H9 (cell line): Measurements from ENCODE around the gene OR2Z1. TPM values are rescaled to one million over a fixed set of nuclear protein-coding genes. Genes with fewer than 3 reads are reported as not detected.

Source experiments
- DNase-seq: peaks from one replicate; pipeline ENCODE4 v3.0.0-alpha.2; 2017
- H2AFZ ChIP-seq: one replicate; pipeline ENCODE4 v1.6.1; 2013; ENCODE audit warnings: mild to moderate bottlenecking, low read length, control low read depth, moderate library complexity
- H2AK5ac ChIP-seq: 2 replicates; pipeline ENCODE4 v1.6.1; 2013; ENCODE audit warnings: low read length, control low read depth, mixed read lengths; ENCODE audit not compliant: insufficient read length
- H2BK120ac ChIP-seq: one replicate; pipeline ENCODE4 v1.6.1; 2013; ENCODE audit warnings: low read depth, mild to moderate bottlenecking, low read length, control low read depth, inconsistent platforms; ENCODE audit not compliant: poor library complexity, severe bottlenecking
- H2BK12ac ChIP-seq: 2 replicates; pipeline ENCODE4 v1.6.1; 2013; ENCODE audit warnings: low read length, control low read depth, mixed read lengths, low read depth; ENCODE audit not compliant: insufficient read length
- H2BK15ac ChIP-seq: 2 replicates; pipeline ENCODE4 v1.6.1; 2013; ENCODE audit warnings: low read depth, low read length, control low read depth
- H2BK20ac ChIP-seq: one replicate; pipeline ENCODE4 v1.6.1; 2013; ENCODE audit warnings: low read depth, mild to moderate bottlenecking, low read length, control low read depth, inconsistent platforms; ENCODE audit not compliant: poor library complexity, severe bottlenecking
- H2BK5ac ChIP-seq: 2 replicates; pipeline ENCODE4 v1.6.1; 2013; ENCODE audit warnings: low read length, control low read depth, mixed read lengths; ENCODE audit not compliant: insufficient read length
- H3K14ac ChIP-seq: 2 replicates; pipeline ENCODE4 v1.6.1; 2013; ENCODE audit warnings: low read length, control low read depth; ENCODE audit not compliant: insufficient read depth
- H3K18ac ChIP-seq: 2 replicates; pipeline ENCODE4 v1.6.1; 2013; ENCODE audit warnings: low read depth, mild to moderate bottlenecking, mixed read lengths, low read length, control low read depth; ENCODE audit not compliant: insufficient read length
- H3K23ac ChIP-seq: 2 replicates; pipeline ENCODE4 v1.6.1; 2013; ENCODE audit warnings: low read length, control low read depth, mixed read lengths, low read depth; ENCODE audit not compliant: insufficient read length
- H3K23me2 ChIP-seq: 2 replicates; pipeline ENCODE4 v1.6.1; 2013; ENCODE audit warnings: low read depth, mild to moderate bottlenecking, mixed read lengths, low read length, control low read depth; ENCODE audit not compliant: insufficient read length, poor library complexity, severe bottlenecking
- H3K27ac ChIP-seq: 2 replicates; pipeline ENCODE4 v1.5.1; 2013; ENCODE audit warnings: low read length, control low read depth, mixed read lengths, low read depth; ENCODE audit not compliant: insufficient read length
- H3K27me3 ChIP-seq: 2 replicates; pipeline ENCODE4 v1.6.1; 2013; ENCODE audit warnings: low read length, control low read depth, inconsistent platforms; ENCODE audit not compliant: insufficient read depth
- H3K4ac ChIP-seq: 2 replicates; pipeline ENCODE4 v1.6.1; 2013; ENCODE audit warnings: low read depth, mild to moderate bottlenecking, control low read depth, inconsistent platforms, low read length, moderate library complexity
- H3K4me1 ChIP-seq: 2 replicates; pipeline ENCODE4 v1.6.1; 2013; ENCODE audit warnings: low read length, control low read depth, inconsistent platforms; ENCODE audit not compliant: insufficient read depth
- H3K4me2 ChIP-seq: 2 replicates; pipeline ENCODE4 v1.6.1; 2013; ENCODE audit warnings: low read length, control low read depth, mixed read lengths; ENCODE audit not compliant: insufficient read length, insufficient read depth
- H3K56ac ChIP-seq: 2 replicates; pipeline ENCODE4 v1.6.1; 2013; ENCODE audit warnings: low read depth, mild to moderate bottlenecking, mixed read lengths, low read length, control low read depth; ENCODE audit not compliant: insufficient read length
- H3K79me1 ChIP-seq: 2 replicates; pipeline ENCODE4 v1.6.1; 2013; ENCODE audit warnings: low read depth, mild to moderate bottlenecking, moderate library complexity, low read length, control low read depth, inconsistent platforms; ENCODE audit not compliant: insufficient read depth, poor library complexity, severe bottlenecking
- H3K79me2 ChIP-seq: 2 replicates; pipeline ENCODE4 v1.6.1; 2013; ENCODE audit warnings: low read length, control low read depth, inconsistent platforms; ENCODE audit not compliant: insufficient read depth
- H3K9ac ChIP-seq: 2 replicates; pipeline ENCODE4 v1.6.1; 2013; ENCODE audit warnings: low read length, control low read depth, mixed read lengths; ENCODE audit not compliant: insufficient read length; ENCODE audit errors: extremely low read depth
- H3K9me3 ChIP-seq: one replicate; pipeline ENCODE4 v1.6.1; 2013; ENCODE audit warnings: low read depth, low read length, inconsistent platforms; ENCODE audit not compliant: control insufficient read depth
- H3T11ph ChIP-seq: one replicate; pipeline ENCODE4 v1.6.1; 2013; ENCODE audit warnings: mild to moderate bottlenecking, low read length, control low read depth, inconsistent platforms
- H4K20me1 ChIP-seq: one replicate; pipeline ENCODE4 v1.6.1; 2013; ENCODE audit not compliant: control insufficient read depth, insufficient read length, insufficient read depth
- H4K5ac ChIP-seq: 2 replicates; pipeline ENCODE4 v1.6.1; 2013; ENCODE audit warnings: low read depth, mild to moderate bottlenecking, mixed read lengths, low read length, control low read depth; ENCODE audit not compliant: insufficient read length
- H4K8ac ChIP-seq: replicated peaks from 2 replicates; pipeline ENCODE4 v1.6.1; 2013; ENCODE audit warnings: low read length, control low read depth, mixed read lengths, low read depth; ENCODE audit not compliant: insufficient read length
- H4K91ac ChIP-seq: 2 replicates; pipeline ENCODE4 v1.6.1; 2013; ENCODE audit warnings: low read depth, mild to moderate bottlenecking, moderate library complexity, mixed read lengths, low read length, control low read depth; ENCODE audit not compliant: insufficient read length
- H3K27ac Mint-ChIP-seq, 3 experiments: 2 replicates in 2 of 3; 3 replicates in 1 of 3; pipeline ENCODE4 v1.8.0; 2020 to 2021; ENCODE audit warnings: mixed read lengths in 3 of 3, mild to moderate bottlenecking in 1 of 3, moderate library complexity in 1 of 3
- H3K27me3 Mint-ChIP-seq: 2 replicates; pipeline ENCODE4 v1.8.0; 2021; ENCODE audit warnings: low read depth, mild to moderate bottlenecking, moderate library complexity, mixed read lengths
- H3K36me3 Mint-ChIP-seq, 3 experiments: 2 replicates in 2 of 3; 3 replicates in 1 of 3; pipeline ENCODE4 v1.8.0; 2020 to 2021; ENCODE audit warnings: low read depth in 3 of 3, mixed read lengths in 3 of 3; ENCODE audit not compliant: insufficient read depth in 1 of 3
- H3K4me1 Mint-ChIP-seq, 2 experiments: 2 replicates each; pipeline ENCODE4 v1.8.0; 2020; ENCODE audit warnings: mixed read lengths in 2 of 2
- H3K4me3 Mint-ChIP-seq, 2 experiments: 2 replicates in 1 of 2; 3 replicates in 1 of 2; pipeline ENCODE4 v1.8.0; 2020 to 2021; ENCODE audit warnings: mild to moderate bottlenecking in 2 of 2, mixed read lengths in 2 of 2, moderate library complexity in 1 of 2
- H3K9me3 Mint-ChIP-seq, 2 experiments: 2 replicates in 1 of 2; 3 replicates in 1 of 2; pipeline ENCODE4 v1.8.0; 2020; ENCODE audit warnings: mild to moderate bottlenecking in 2 of 2, mixed read lengths in 2 of 2, moderate library complexity in 1 of 2
- CTCF ChIP-seq: fragments of 200-600 bp; sonication (generic); conservative IDR thresholded peaks from 3 replicates; pipeline ENCODE4 v1.8.0; 2021; ENCODE audit warnings: antibody characterized with exemption, mild to moderate bottlenecking
- WGBS: extraction: QIAGEN DNeasy Blood & Tissue Kit; methylation state at CpG from one replicate; pipeline ENCODE4 v1.1.7; 2013; ENCODE audit warnings: missing lambda C conversion rate, low lambda C conversion rate, mixed read lengths; ENCODE audit not compliant: insufficient read length; ENCODE audit errors: extremely low coverage; 5-methylcytosine and 5-hydroxymethylcytosine counted together
- total RNA-seq: library from RNA; stranded (reverse); gene quantifications from 2 replicates; pipeline ENCODE4 v1.2.1, GENCODE V29; 2021

OR2Z1 gene
- total RNA-seq, 1 experiment from 2014 or later, result not detected

- no peaks in the 10 kb centered on the region for H3K79me2 ChIP-seq
- H3K36me3 Mint-ChIP-seq, result no peaks in the 10 kb centered on the region
- no CpG with 5 or more reads among the region's 5 CpGs for WGBS
Measured at GRCh38 chr19:8686549-8686948, 34.9 kb upstream of the OR2Z1 start.

More at GRCh38 chr19:8686549-8686948, 34.9 kb upstream of the OR2Z1 start:
- Histone ChIP-seq H3K4me1 (no peaks in the 10 kb centered on the region), H3T11ph (no peak overlapping the region), H3K4ac (no peak overlapping the region), H2AFZ (no peak overlapping the region), H3K23me2 (no peaks in the 10 kb centered on the region), H2BK12ac (no peak overlapping the region), H4K20me1 (no peaks in the 10 kb centered on the region), H3K4me2 (no peak overlapping the region), H2BK20ac (no peak overlapping the region), H3K27me3 (no peaks in the 10 kb centered on the region), H3K23ac (no peak overlapping the region), H3K56ac (no peak overlapping the region), H2BK15ac (no peak overlapping the region), H2BK120ac (no peak overlapping the region), H3K27ac (no peak overlapping the region), H3K14ac (no peak overlapping the region), H4K91ac (no peak overlapping the region), H2AK5ac (no peak overlapping the region), H3K18ac (no peak overlapping the region), H3K79me1 (no peaks in the 10 kb centered on the region), H4K5ac (no peak overlapping the region), H3K9ac (no peak overlapping the region), H2BK5ac (no peak overlapping the region), H3K9me3 (no peaks in the 10 kb centered on the region), H4K8ac (no peak overlapping the region)
- Mint-ChIP-seq H3K27me3 (peaks cover 16% of the 10 kb centered on the region), H3K4me3 (no peak overlapping the region), H3K4me1 (no peaks in the 10 kb centered on the region), H3K9me3 (peaks cover 0 to 59% of the 10 kb centered on the region in 2 experiments; a peak in 2 of 5 replicates), H3K27ac (no peak overlapping the region)
- TF ChIP-seq CTCF, result no peak
- DNase-seq, result no peak
